ENCODE data around the gene TSPAN31.

The TSPAN31 gene

DNA sequence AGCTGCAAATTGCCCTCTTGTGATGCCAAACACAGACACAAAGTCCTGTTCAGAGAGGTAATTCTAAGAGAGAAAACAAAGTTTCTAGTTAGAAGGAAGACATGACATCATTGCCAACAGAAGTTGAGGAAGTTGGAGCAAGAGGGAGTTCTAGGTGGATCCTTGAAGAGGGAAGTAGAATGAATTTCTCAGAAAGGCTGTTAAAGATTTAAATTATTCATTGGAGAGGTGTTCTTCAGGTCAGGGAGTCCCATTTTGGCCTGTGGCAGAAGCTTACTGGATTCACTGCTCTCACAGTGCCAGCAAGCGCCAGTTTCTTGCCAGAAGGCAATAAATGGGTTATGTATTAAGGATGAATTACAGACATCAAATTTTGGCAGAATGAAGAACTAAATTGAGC lies 53.1 kb downstream of the TSPAN31 start:
- no peak for DNase-seq
